Neural cell (in vitro differentiated cells): ENCODE data around the gene SLC25A17. TPM values are rescaled to one million over a fixed set of nuclear protein-coding genes. Genes with fewer than 3 reads are reported as not detected.

Source experiments
- H2AFZ ChIP-seq: fragments of 200-600, 300-800 bp; sonication (generic), shearing (Covaris generic); 2 replicates; pipeline ENCODE4 v1.6.0; 2014; ENCODE audit warnings: low read depth, mild to moderate bottlenecking, antibody characterized with exemption, low read length, moderate library complexity
- H3F3A ChIP-seq: fragments of 200-600 bp; shearing (Covaris generic); 2 replicates; pipeline ENCODE4 v1.6.1; 2016; ENCODE audit warnings: mild to moderate bottlenecking, moderate library complexity, mixed read lengths, antibody characterized with exemption, low read length; ENCODE audit not compliant: insufficient read depth, poor library complexity, severe bottlenecking
- H3K27ac ChIP-seq: fragments of 200-600, 300-800 bp; sonication (generic), shearing (Covaris generic); 2 replicates; pipeline ENCODE4 v1.5.1; 2014; ENCODE audit warnings: mild to moderate bottlenecking, low read length, moderate library complexity
- H3K27me3 ChIP-seq: fragments of 300-800, 200-600 bp; sonication (generic), shearing (Covaris generic); 2 replicates; pipeline ENCODE4 v1.6.0; 2014; ENCODE audit warnings: mild to moderate bottlenecking, low read depth, low read length, moderate library complexity; ENCODE audit not compliant: insufficient read depth
- H3K36me3 ChIP-seq: fragments of 300-800, 200-600 bp; sonication (generic), shearing (Covaris generic); 2 replicates; pipeline ENCODE4 v1.5.1; 2014; ENCODE audit warnings: mild to moderate bottlenecking, antibody characterized with exemption, low read length, moderate library complexity; ENCODE audit not compliant: insufficient read depth
- H3K4me2 ChIP-seq: fragments of 300-800, 200-600 bp; sonication (generic), shearing (Covaris generic); 2 replicates; pipeline ENCODE4 v1.6.0; 2014; ENCODE audit warnings: mild to moderate bottlenecking, low read length
- H3K4me3 ChIP-seq: fragments of 300-800, 200-600 bp; sonication (generic), shearing (Covaris generic); 2 replicates; pipeline ENCODE4 v1.5.1; 2014; ENCODE audit warnings: mild to moderate bottlenecking, low read length, moderate library complexity
- H3K79me2 ChIP-seq: fragments of 200-600 bp; shearing (Covaris generic); replicated peaks from 2 replicates; pipeline ENCODE4 v1.6.0; 2014; ENCODE audit warnings: mild to moderate bottlenecking, low read length, moderate library complexity; ENCODE audit not compliant: insufficient read depth
- H3K9ac ChIP-seq: fragments of 300-800, 200-600 bp; sonication (generic), shearing (Covaris generic); 2 replicates; pipeline ENCODE4 v1.6.1; 2016; ENCODE audit warnings: mild to moderate bottlenecking, low read length, mixed read lengths
- H3K9me2 ChIP-seq: fragments of 200-600 bp; shearing (Covaris generic); 2 replicates; pipeline ENCODE4 v1.6.1; 2016; ENCODE audit warnings: mild to moderate bottlenecking, low read length, mixed read lengths; ENCODE audit not compliant: insufficient read depth
- H3K9me3 ChIP-seq: fragments of 200-600, 300-800 bp; sonication (generic), shearing (Covaris generic); 2 replicates; pipeline ENCODE4 v1.6.1; 2016; ENCODE audit warnings: mild to moderate bottlenecking, mixed run types, low read length, moderate library complexity, mixed read lengths
- H4K20me1 ChIP-seq: fragments of 200-600 bp; shearing (Covaris generic); 2 replicates; pipeline ENCODE4 v1.6.1; 2016; ENCODE audit warnings: mild to moderate bottlenecking, mixed run types; ENCODE audit not compliant: insufficient read depth
- CTCF ChIP-seq: fragments of 450-650 bp; IDR thresholded peaks from 2 replicates; pipeline ENCODE4 v1.5.1; 2014; ENCODE audit warnings: antibody characterized with exemption, mild to moderate bottlenecking, moderate library complexity; ENCODE audit not compliant: poor library complexity, severe bottlenecking
- EP300 ChIP-seq: fragments of 450-650 bp; conservative IDR thresholded peaks from 2 replicates; pipeline ENCODE4 v1.6.1; 2014; ENCODE audit warnings: antibody characterized with exemption, mild to moderate bottlenecking, moderate library complexity; ENCODE audit not compliant: poor library complexity, severe bottlenecking
- EZH2 ChIP-seq: fragments of 200-600, 300-800 bp; shearing (Covaris generic), sonication (generic); IDR thresholded peaks from 2 replicates; pipeline ENCODE4 v1.6.1; 2014; ENCODE audit warnings: antibody characterized with exemption, low read length, borderline replicate concordance, mild to moderate bottlenecking; ENCODE audit not compliant: insufficient read depth, poor library complexity, severe bottlenecking
- MXI1 ChIP-seq: fragments of 450-650 bp; conservative IDR thresholded peaks from 2 replicates; pipeline ENCODE4 v1.6.1; 2014; ENCODE audit warnings: antibody characterized with exemption, mild to moderate bottlenecking; ENCODE audit not compliant: poor library complexity, severe bottlenecking
- POLR2AphosphoS5 ChIP-seq: IDR thresholded peaks from 2 replicates; pipeline ENCODE4 v1.6.1; 2012
- RAD21 ChIP-seq: fragments of 450-650 bp; conservative IDR thresholded peaks from 2 replicates; pipeline ENCODE4 v1.6.1; 2014; ENCODE audit warnings: antibody characterized with exemption, mild to moderate bottlenecking, moderate library complexity
- REST ChIP-seq: IDR thresholded peaks from 2 replicates; pipeline ENCODE4 v1.6.1; 2012; ENCODE audit warnings: borderline replicate concordance
- SMC3 ChIP-seq: fragments of 450-650 bp; conservative IDR thresholded peaks from 2 replicates; pipeline ENCODE4 v1.6.1; 2014; ENCODE audit warnings: antibody characterized with exemption, mild to moderate bottlenecking, moderate library complexity; ENCODE audit not compliant: poor library complexity
- TAF1 ChIP-seq: IDR thresholded peaks from 2 replicates; pipeline ENCODE4 v1.6.1; 2012; ENCODE audit warnings: low read depth
- polyA plus RNA-seq: library from polyadenylated mRNA; depleted of rRNA; stranded (reverse); fragments of >200 nt; gene quantifications from 2 replicates; pipeline ENCODE4 v1.2.3, GENCODE V29; 2014

The SLC25A17 gene
- polyA plus RNA-seq, 1 donor from 2014 or later, result 49.3 TPM

DNA sequence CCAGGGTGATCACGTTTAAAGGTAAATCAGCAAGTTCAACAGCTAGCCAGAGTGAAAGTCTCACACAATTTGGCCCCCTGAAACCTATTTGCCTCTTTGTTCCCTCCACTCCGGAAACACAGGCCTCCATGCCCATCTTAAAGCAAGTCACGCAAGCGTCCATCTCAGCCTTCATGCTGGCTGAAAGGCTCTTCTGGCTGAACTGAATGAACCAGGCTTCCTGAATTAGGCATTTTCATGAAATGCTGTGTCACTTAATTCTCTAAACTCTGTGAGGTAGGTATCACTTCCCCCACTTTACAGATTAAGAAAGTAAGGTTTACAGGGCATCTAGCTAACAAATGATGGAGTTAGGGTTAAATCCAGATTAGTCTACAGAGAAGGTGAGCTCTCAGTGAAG, 1.4 kb downstream of the SLC25A17 start:
- Histone ChIP-seq H3K9ac (no peak overlapping the region), H3K4me3 (peak overlapping the region; percentile 98), H3F3A (no peaks in the 10 kb centered on the region), H3K27me3 (no peaks in the 10 kb centered on the region), H3K9me2 (no peaks in the 10 kb centered on the region), H3K36me3 (no peaks in the 10 kb centered on the region), H2AFZ (no peak overlapping the region), H3K79me2 (peaks cover 19% of the 10 kb centered on the region), H3K27ac (no peak overlapping the region), H3K4me2 (peak overlapping the region; percentile 58), H3K9me3 (no peaks in the 10 kb centered on the region), H4K20me1 (no peaks in the 10 kb centered on the region)
- TF ChIP-seq REST (no peak), POLR2AphosphoS5 (no peak), SMC3 (no peak), EP300 (no peak), CTCF (no peak), TAF1 (no peak), RAD21 (no peak), MXI1 (no peak), EZH2 (no peak)

GRCh38 chr22:40813912-40814315, 5.2 kb downstream of the SLC25A17 start:
- Histone ChIP-seq H3K9ac (no peak overlapping the region), H3K4me3 (no peak overlapping the region), H3F3A (no peaks in the 10 kb centered on the region), H3K27me3 (no peaks in the 10 kb centered on the region), H3K27ac (no peak overlapping the region), H3K79me2 (peaks cover 19% of the 10 kb centered on the region), H3K9me2 (no peaks in the 10 kb centered on the region), H3K4me2 (no peak overlapping the region), H4K20me1 (no peaks in the 10 kb centered on the region), H3K36me3 (no peaks in the 10 kb centered on the region), H2AFZ (no peak overlapping the region), H3K9me3 (no peaks in the 10 kb centered on the region)
- TF ChIP-seq POLR2AphosphoS5 (no peak), TAF1 (no peak), RAD21 (no peak), SMC3 (no peak), EP300 (no peak), MXI1 (no peak), EZH2 (no peak), REST (no peak)
